ENCODE measurements around the gene ZNF287.
"Not testable (repeated sequence)": the region's sequence is repeated elsewhere in the genome, so short reads cannot be mapped to it uniquely, and the experiment has no call there.

ZNF287 gene

GRCh38 chr17:16537130-16537458 lies 31.9 kb downstream of the ZNF287 start:
- peak overlapping the region; percentile 97 for H3K4me3 Mint-ChIP-seq
- H3K27me3 Mint-ChIP-seq = peaks cover 1% of the 10 kb centered on the region
- peak overlapping the region; percentile 92 for H3K27ac Mint-ChIP-seq

DNA sequence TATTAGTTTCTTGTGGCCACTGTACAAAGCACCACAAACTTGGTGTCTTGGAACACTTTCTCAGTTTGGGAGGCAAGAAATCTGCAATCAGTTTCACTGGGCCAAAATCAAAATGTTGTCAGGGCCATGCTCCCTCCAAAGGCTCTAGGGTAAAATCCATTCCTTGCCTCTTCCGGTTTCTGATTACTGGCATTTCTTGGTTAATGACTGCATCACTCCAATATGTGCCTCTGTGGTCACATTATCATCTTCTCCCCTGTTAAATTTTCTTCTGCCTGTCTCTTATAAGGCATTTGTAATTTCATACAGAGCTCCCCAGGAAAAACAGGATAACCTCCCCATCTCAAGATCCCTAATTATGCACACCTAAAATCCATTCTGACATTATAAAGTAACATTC lies 34.8 kb downstream of the ZNF287 start:
- no peak overlapping the region for H3K27ac Mint-ChIP-seq
- H3K4me1 Mint-ChIP-seq = peaks cover 9% of the 10 kb centered on the region
- ATAC-seq (ENCODE audit: low read depth) (no peak), DNase-seq (ENCODE audit: low spot score in 2 of 2) (no peak)
- peaks cover 3% of the 10 kb centered on the region for H3K9me3 Mint-ChIP-seq
- H3K4me3 Mint-ChIP-seq = no peak overlapping the region
- peaks cover 2% of the 10 kb centered on the region for H3K36me3 Mint-ChIP-seq
- H3K27me3 Mint-ChIP-seq = peaks cover 5% of the 10 kb centered on the region

More at GRCh38 chr17:16537130-16537458, 31.9 kb downstream of the ZNF287 start:
- Mint-ChIP-seq H3K36me3 (peaks cover 3% of the 10 kb centered on the region), H3K4me1 (peaks cover 9% of the 10 kb centered on the region), H3K9me3 (peaks cover 7% of the 10 kb centered on the region)
- DNase-seq (ENCODE audit: low spot score in 2 of 2) (no peak), ATAC-seq (ENCODE audit: low read depth) (no peak)

DNA sequence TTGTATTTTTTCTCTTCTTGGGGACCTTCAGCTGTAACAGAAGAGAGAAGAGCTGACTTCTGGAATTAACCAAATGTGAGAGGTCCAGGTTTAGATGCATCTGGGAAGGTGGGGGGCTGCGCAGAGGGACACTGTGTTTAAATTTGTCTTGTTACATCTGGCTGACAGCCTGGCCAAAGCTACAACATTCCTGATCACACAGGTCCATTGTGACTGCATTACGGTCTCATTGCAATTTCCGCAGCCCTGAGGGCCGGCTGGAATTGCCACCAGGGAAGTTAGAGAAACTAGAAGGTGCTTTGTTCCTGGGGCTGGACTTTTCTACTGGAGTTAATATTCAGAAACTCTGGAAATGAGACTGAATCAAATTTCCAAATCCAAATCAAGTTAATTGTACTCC lies 39.1 kb downstream of the ZNF287 start:
- DNase-seq (ENCODE audit: low spot score in 2 of 2) = no peak
- peaks cover 14% of the 10 kb centered on the region for H3K27me3 Mint-ChIP-seq

DNA sequence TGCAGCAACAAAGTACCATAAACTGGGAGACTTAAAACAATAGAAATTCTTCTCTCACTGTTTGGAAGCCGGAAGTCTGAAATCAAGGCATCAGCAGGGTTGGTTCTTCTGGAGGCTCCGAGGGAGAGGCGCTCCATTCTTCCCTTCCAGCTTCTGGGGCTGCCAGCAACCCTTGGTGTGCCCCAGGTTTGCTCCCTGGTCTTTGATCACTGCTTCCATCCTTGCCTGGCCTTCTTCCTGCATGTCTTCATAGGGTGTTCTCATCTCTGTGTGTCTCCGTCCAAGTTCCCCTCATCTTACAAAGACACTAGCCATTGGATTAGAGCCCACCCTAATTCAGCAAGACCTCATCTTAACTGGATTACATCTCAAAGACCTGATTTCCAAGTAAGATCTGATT lies 41.7 kb downstream of the ZNF287 start:
- H3K27ac Mint-ChIP-seq = no peak overlapping the region
- no peaks in the 10 kb centered on the region for H3K36me3 Mint-ChIP-seq
- no peaks in the 10 kb centered on the region for H3K9me3 Mint-ChIP-seq
- peaks cover 16% of the 10 kb centered on the region for H3K27me3 Mint-ChIP-seq
- no peak overlapping the region for H3K4me3 Mint-ChIP-seq
- peaks cover 3% of the 10 kb centered on the region for H3K4me1 Mint-ChIP-seq
- DNase-seq (ENCODE audit: low spot score in 2 of 2) (no peak), ATAC-seq (ENCODE audit: low read depth) (no peak)

More for the DNA sequence above, 39.1 kb downstream of the ZNF287 start:
- Mint-ChIP-seq H3K9me3 (peaks cover 2% of the 10 kb centered on the region), H3K36me3 (peaks cover 2% of the 10 kb centered on the region), H3K4me3 (no peak overlapping the region), H3K4me1 (no peaks in the 10 kb centered on the region), H3K27ac (no peak overlapping the region)
- no peak for ATAC-seq (ENCODE audit: low read depth)

DNA sequence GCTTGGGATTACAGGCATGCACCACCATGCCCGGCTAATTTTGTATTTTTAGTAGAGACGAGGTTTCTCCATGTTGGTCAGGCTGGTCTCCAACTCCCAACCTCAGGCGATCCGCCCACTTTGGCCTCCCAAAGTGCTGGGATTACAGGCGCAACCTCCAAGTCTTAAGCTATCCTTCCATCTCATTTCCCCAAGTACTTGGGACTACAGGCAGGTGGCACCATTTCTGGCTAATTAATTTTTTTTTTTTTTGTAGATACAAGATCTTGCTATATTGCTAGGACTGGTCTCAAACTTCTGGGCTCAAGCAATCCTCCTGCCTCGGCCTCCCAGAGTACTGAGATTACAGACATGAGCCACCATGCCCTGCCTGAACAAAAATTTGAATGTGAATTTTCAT lies 43.4 kb downstream of the ZNF287 start:
- not testable (repeated sequence) for H3K36me3 Mint-ChIP-seq, H3K4me1 Mint-ChIP-seq

GRCh38 chr17:16521070-16521727 lies 47.8 kb downstream of the ZNF287 start:
- no peaks in the 10 kb centered on the region for H3K9me3 Mint-ChIP-seq
- peaks cover 18% of the 10 kb centered on the region for H3K27me3 Mint-ChIP-seq
- no peak overlapping the region for H3K4me3 Mint-ChIP-seq
- ATAC-seq (ENCODE audit: low read depth) (peak; percentile 94), DNase-seq (ENCODE audit: low spot score in 2 of 2) (peak; percentile 52 to 67)
- no peaks in the 10 kb centered on the region for H3K36me3 Mint-ChIP-seq
- H3K4me1 Mint-ChIP-seq = peaks cover 7% of the 10 kb centered on the region
- no peak overlapping the region for H3K27ac Mint-ChIP-seq

More for the DNA sequence above, 43.4 kb downstream of the ZNF287 start:
- not testable (repeated sequence) for H3K4me3 Mint-ChIP-seq; H3K9me3 Mint-ChIP-seq; H3K27ac Mint-ChIP-seq; ATAC-seq (ENCODE audit: low read depth); DNase-seq (ENCODE audit: low spot score in 2 of 2)
- peaks cover 20% of the 10 kb centered on the region for H3K27me3 Mint-ChIP-seq

- Mint-ChIP-seq H3K27me3 (peaks cover 29% of the 10 kb centered on the region), H3K27ac (no peak overlapping the region), H3K36me3 (no peaks in the 10 kb centered on the region)
These were observed 50.0 kb downstream of the ZNF287 start for GRCh38 chr17:16519021-16519420.

DNA sequence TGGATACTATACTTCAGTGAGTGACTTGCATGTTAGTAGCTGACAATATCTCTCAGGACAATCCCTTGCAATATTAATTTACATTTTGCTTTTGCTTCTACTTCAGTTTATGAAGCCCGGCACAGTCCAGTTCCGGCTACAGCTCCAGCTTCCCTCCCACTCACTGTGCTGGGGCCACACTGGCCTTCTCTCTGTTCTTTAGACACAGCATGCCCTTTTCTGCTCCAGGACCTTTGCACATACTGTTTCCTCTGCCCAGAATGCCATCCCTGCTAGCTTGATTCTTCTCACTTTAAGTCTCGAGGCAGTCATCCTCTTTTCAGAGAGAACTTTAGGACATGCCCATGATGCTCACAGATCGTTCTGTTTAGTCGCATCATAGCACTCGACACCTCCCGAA lies 51.5 kb downstream of the ZNF287 start:
- peaks cover 28% of the 10 kb centered on the region for H3K27me3 Mint-ChIP-seq
- H3K36me3 Mint-ChIP-seq = no peaks in the 10 kb centered on the region
- no peak overlapping the region for H3K27ac Mint-ChIP-seq
- ATAC-seq (ENCODE audit: low read depth) = no peak
- H3K4me1 Mint-ChIP-seq = peaks cover 4% of the 10 kb centered on the region
- DNase-seq (ENCODE audit: low spot score in 2 of 2) = no peak
- no peaks in the 10 kb centered on the region for H3K9me3 Mint-ChIP-seq
- no peak overlapping the region for H3K4me3 Mint-ChIP-seq

More at GRCh38 chr17:16519021-16519420, 50.0 kb downstream of the ZNF287 start:
- Mint-ChIP-seq H3K4me3 (no peak overlapping the region), H3K9me3 (no peaks in the 10 kb centered on the region), H3K4me1 (peaks cover 6% of the 10 kb centered on the region)
- no peak for ATAC-seq (ENCODE audit: low read depth)
- DNase-seq (ENCODE audit: low spot score in 2 of 2) = no peak

GRCh38 chr17:16516594-16517051 lies 52.4 kb downstream of the ZNF287 start:
- DNase-seq (ENCODE audit: low spot score in 2 of 2) = no peak
- ATAC-seq (ENCODE audit: low read depth) = no peak
- no peaks in the 10 kb centered on the region for H3K9me3 Mint-ChIP-seq
- peaks cover 25% of the 10 kb centered on the region for H3K27me3 Mint-ChIP-seq
- H3K4me3 Mint-ChIP-seq = no peak overlapping the region
- H3K36me3 Mint-ChIP-seq = no peaks in the 10 kb centered on the region
- no peak overlapping the region for H3K27ac Mint-ChIP-seq
- H3K4me1 Mint-ChIP-seq = peaks cover 10% of the 10 kb centered on the region

- Mint-ChIP-seq H3K4me3 (no peak overlapping the region), H3K36me3 (no peaks in the 10 kb centered on the region), H3K27me3 (peaks cover 21% of the 10 kb centered on the region), H3K27ac (no peak overlapping the region), H3K9me3 (no peaks in the 10 kb centered on the region), H3K4me1 (peaks cover 6% of the 10 kb centered on the region)
- DNase-seq (ENCODE audit: low spot score in 2 of 2) = no peak
- no peak for ATAC-seq (ENCODE audit: low read depth)
These were observed 53.1 kb downstream of the ZNF287 start for GRCh38 chr17:16515933-16516332.

GRCh38 chr17:16513873-16514272 lies 55.1 kb downstream of the ZNF287 start:
- no peak for DNase-seq (ENCODE audit: low spot score in 2 of 2)
- Mint-ChIP-seq H3K27me3 (peaks cover 21% of the 10 kb centered on the region), H3K4me3 (no peak overlapping the region), H3K36me3 (no peaks in the 10 kb centered on the region), H3K4me1 (peaks cover 6% of the 10 kb centered on the region), H3K27ac (no peak overlapping the region), H3K9me3 (no peaks in the 10 kb centered on the region)
- no peak for ATAC-seq (ENCODE audit: low read depth)

GRCh38 chr17:16512011-16512410 lies 57.0 kb downstream of the ZNF287 start:
- Mint-ChIP-seq H3K4me1 (peaks cover 6% of the 10 kb centered on the region), H3K27ac (no peak overlapping the region), H3K4me3 (no peak overlapping the region), H3K27me3 (peaks cover 15% of the 10 kb centered on the region), H3K36me3 (no peaks in the 10 kb centered on the region), H3K9me3 (no peaks in the 10 kb centered on the region)
- DNase-seq (ENCODE audit: low spot score in 2 of 2) (no peak), ATAC-seq (ENCODE audit: low read depth) (peak; percentile 34)

GRCh38 chr17:16511593-16511992 lies 57.4 kb downstream of the ZNF287 start:
- DNase-seq (ENCODE audit: low spot score in 2 of 2) = no peak
- H3K4me3 Mint-ChIP-seq = no peak overlapping the region
- H3K9me3 Mint-ChIP-seq = no peaks in the 10 kb centered on the region
- no peak for ATAC-seq (ENCODE audit: low read depth)
- no peak overlapping the region for H3K27ac Mint-ChIP-seq
- H3K4me1 Mint-ChIP-seq = peaks cover 6% of the 10 kb centered on the region
- H3K36me3 Mint-ChIP-seq = no peaks in the 10 kb centered on the region
- peaks cover 17% of the 10 kb centered on the region for H3K27me3 Mint-ChIP-seq

DNA sequence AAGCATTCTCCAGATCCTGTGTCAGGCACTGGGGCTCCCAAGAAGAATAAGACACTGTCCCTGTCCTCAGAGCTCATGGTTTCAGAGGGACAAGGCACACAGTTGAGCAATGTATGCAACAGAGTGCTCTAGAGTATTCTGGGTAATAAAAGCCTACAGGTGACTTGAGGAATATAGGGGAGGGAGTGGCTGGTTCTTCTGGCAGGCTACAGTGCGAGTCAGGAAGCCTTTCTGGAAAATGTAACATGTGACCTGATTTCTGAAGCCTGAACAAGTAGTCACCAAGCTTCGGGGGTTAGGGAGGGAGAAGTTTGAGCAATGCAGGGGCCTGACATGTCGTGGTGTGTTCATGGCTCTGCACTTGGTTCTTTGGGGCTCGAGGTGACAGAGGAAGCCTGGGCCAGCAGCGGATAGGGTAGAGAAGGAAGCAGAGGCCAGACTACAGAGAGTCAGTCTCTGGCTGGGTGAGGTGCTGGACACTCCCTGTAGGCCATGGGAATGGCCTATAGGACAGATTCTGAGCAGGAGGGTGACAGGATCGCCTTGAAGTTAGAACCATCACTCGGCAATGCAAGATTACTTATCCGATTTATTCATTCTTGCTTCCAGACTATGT lies 61.0 kb downstream of the ZNF287 start:
- Mint-ChIP-seq H3K4me1 (peaks cover 6% of the 10 kb centered on the region), H3K27ac (no peak overlapping the region), H3K4me3 (no peak overlapping the region), H3K9me3 (no peaks in the 10 kb centered on the region), H3K27me3 (peaks cover 5% of the 10 kb centered on the region), H3K36me3 (no peaks in the 10 kb centered on the region)
- no peak for DNase-seq (ENCODE audit: low spot score in 2 of 2)
- no peak for ATAC-seq (ENCODE audit: low read depth)

DNA sequence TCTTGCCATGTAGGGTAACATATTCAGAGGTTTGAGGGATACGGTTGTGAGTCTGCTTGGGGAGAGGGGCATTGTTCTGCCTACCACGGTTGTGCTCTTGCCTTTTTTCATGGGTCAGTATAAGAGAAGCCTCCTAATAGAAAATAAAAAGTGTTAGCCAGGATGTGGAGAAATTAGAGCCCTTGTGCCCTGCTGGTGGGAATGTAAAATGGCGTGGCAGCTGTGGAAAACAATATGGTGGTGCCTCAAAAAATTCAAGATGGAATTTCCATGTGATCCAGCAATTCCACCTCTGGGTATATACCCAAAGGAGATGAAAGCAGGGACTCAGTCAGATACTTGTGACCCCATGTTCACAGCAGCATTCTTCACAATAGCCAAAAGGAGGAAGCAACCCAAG lies 62.8 kb downstream of the ZNF287 start:
- DNase-seq (ENCODE audit: low spot score in 2 of 2) = no peak

More for the DNA sequence above, 62.8 kb downstream of the ZNF287 start:
- H3K36me3 Mint-ChIP-seq = no peaks in the 10 kb centered on the region
- ATAC-seq (ENCODE audit: low read depth) = no peak
- H3K9me3 Mint-ChIP-seq = no peaks in the 10 kb centered on the region
- no peak overlapping the region for H3K4me3 Mint-ChIP-seq
- H3K27me3 Mint-ChIP-seq = peaks cover 5% of the 10 kb centered on the region
- H3K27ac Mint-ChIP-seq = no peak overlapping the region
- H3K4me1 Mint-ChIP-seq = no peaks in the 10 kb centered on the region

All from memory B cell (primary cell).